OCI-LY7 (cell line): ENCODE measurements around the gene GDAP2. TPM values are rescaled to one million over a fixed set of nuclear protein-coding genes. Genes with fewer than 3 reads are reported as not detected.

Source experiments
- BruUV-seq: library from RNA; stranded (reverse); fragments of 400-500 nt; replicated peaks from 2 replicates; lab custom pipeline; 2021; lab: Mats Ljungman, UMichigan
- CTCF ChIA-PET: fragments of 300-600 bp; sonication (Branson Sonifier 250); formaldehyde crosslinking; loops from one replicate; lab custom pipeline; 2022; ENCODE audit warnings: antibody characterized with exemption; ENCODE audit not compliant: unreplicated experiment; lab: Charles Lee
- POLR2A ChIA-PET: fragments of 300-600 bp; sonication (Branson Sonifier 250); formaldehyde crosslinking; loops from one replicate; lab custom pipeline; 2022; ENCODE audit warnings: antibody characterized with exemption; lab: Charles Lee
- DNase-seq: peaks from one replicate; pipeline ENCODE4 v3.0.0-alpha.2; 2015; ENCODE audit warnings: low spot score
- H2AFZ ChIP-seq: fragments of 200-600 bp; sonication (generic), shearing (Covaris generic); 2 replicates; pipeline ENCODE4 v1.6.1; 2014; ENCODE audit warnings: mild to moderate bottlenecking, antibody characterized with exemption, low read length, moderate library complexity
- H3K27ac ChIP-seq: fragments of 200-600 bp; sonication (generic); 2 replicates; pipeline ENCODE4 v1.5.1; 2014; ENCODE audit warnings: mixed run types, low read depth, mild to moderate bottlenecking, moderate library complexity, low read length, inconsistent platforms; ENCODE audit not compliant: poor library complexity, severe bottlenecking
- H3K36me3 ChIP-seq: fragments of 200-600 bp; sonication (generic); 2 replicates; pipeline ENCODE4 v1.6.1; 2014; ENCODE audit warnings: mild to moderate bottlenecking, antibody characterized with exemption, low read length, moderate library complexity, mixed read lengths; ENCODE audit not compliant: insufficient read depth
- H3K4me1 ChIP-seq: fragments of 200-600 bp; sonication (generic); 2 replicates; pipeline ENCODE4 v1.5.1; 2014; ENCODE audit warnings: mild to moderate bottlenecking, low read length; ENCODE audit not compliant: insufficient read depth, poor library complexity, severe bottlenecking
- H3K4me2 ChIP-seq: fragments of 200-600 bp; sonication (generic); 2 replicates; pipeline ENCODE4 v1.6.1; 2014; ENCODE audit warnings: mild to moderate bottlenecking, low read length
- H3K4me3 ChIP-seq: fragments of 200-600 bp; sonication (generic); 2 replicates; pipeline ENCODE4 v1.5.1; 2014; ENCODE audit warnings: mild to moderate bottlenecking, low read depth, low read length; ENCODE audit not compliant: poor library complexity, severe bottlenecking
- H3K79me2 ChIP-seq: fragments of 200-600 bp; sonication (generic); 2 replicates; pipeline ENCODE4 v1.6.1; 2016; ENCODE audit warnings: low read depth, mild to moderate bottlenecking, low read length, moderate library complexity, mixed read lengths; ENCODE audit not compliant: insufficient read depth
- H3K9me2 ChIP-seq: fragments of 200-600 bp; sonication (generic); 2 replicates; pipeline ENCODE4 v1.6.1; 2016; ENCODE audit warnings: mild to moderate bottlenecking, low read length, mixed read lengths; ENCODE audit not compliant: insufficient read depth
- H3K9me3 ChIP-seq: fragments of 200-600 bp; sonication (generic); 2 replicates; pipeline ENCODE4 v1.6.1; 2014; ENCODE audit warnings: mild to moderate bottlenecking, mixed run types, low read length, mixed read lengths
- H4K20me1 ChIP-seq: fragments of 200-600 bp; sonication (generic); 2 replicates; pipeline ENCODE4 v1.6.1; 2014; ENCODE audit warnings: mild to moderate bottlenecking, antibody characterized with exemption, low read length, moderate library complexity, mixed read lengths; ENCODE audit not compliant: insufficient read depth
- EZH2phosphoT487 ChIP-seq: fragments of 200-600 bp; sonication (generic); IDR thresholded peaks from 2 replicates; pipeline ENCODE4 v1.6.1; 2018; ENCODE audit warnings: low read depth, borderline replicate concordance, mild to moderate bottlenecking, mixed run types, antibody characterized with exemption, low read length, moderate library complexity, mixed read lengths
- intact Hi-C: fragments of 100-400 bp; cut with micrococcal nuclease; formaldehyde crosslinking; loops from one replicate; pipeline ENCODE4 v1.10.0; 2022; ENCODE audit not compliant: unreplicated experiment
- total RNA-seq, 2 experiments: library from RNA; depleted of rRNA in 1 of 2; stranded (reverse); fragments of >200 nt in 1 of 2; shearing (Covaris generic) in 1 of 2; gene quantifications; 2 replicates each; pipeline ENCODE4 v1.2.3, GENCODE V29; 2014 to 2022
- TF ChIP-seq, protein P1 (sequence below): fragments of 200-600 bp; sonication (generic); conservative IDR thresholded peaks from 2 replicates; pipeline ENCODE4 v1.5.1; 2014; ENCODE audit warnings: mild to moderate bottlenecking, antibody characterized with exemption, low read length, moderate library complexity, mixed read lengths

The GDAP2 gene
- total RNA-seq, 2 experiments from 2014 or later = 13.9 to 26.8 TPM

GRCh38 chr1:117843791-117844190 is 85.6 kb downstream of the GDAP2 start:
- ChIA-PET CTCF (no interaction called here), POLR2A (no interaction called here)
- no peaks in the 10 kb centered on the region for H4K20me1 ChIP-seq
- TF ChIP-seq, protein P1, sequence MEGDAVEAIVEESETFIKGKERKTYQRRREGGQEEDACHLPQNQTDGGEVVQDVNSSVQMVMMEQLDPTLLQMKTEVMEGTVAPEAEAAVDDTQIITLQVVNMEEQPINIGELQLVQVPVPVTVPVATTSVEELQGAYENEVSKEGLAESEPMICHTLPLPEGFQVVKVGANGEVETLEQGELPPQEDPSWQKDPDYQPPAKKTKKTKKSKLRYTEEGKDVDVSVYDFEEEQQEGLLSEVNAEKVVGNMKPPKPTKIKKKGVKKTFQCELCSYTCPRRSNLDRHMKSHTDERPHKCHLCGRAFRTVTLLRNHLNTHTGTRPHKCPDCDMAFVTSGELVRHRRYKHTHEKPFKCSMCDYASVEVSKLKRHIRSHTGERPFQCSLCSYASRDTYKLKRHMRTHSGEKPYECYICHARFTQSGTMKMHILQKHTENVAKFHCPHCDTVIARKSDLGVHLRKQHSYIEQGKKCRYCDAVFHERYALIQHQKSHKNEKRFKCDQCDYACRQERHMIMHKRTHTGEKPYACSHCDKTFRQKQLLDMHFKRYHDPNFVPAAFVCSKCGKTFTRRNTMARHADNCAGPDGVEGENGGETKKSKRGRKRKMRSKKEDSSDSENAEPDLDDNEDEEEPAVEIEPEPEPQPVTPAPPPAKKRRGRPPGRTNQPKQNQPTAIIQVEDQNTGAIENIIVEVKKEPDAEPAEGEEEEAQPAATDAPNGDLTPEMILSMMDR = no peak
- no peak for TF ChIP-seq EZH2phosphoT487
- H3K4me1 ChIP-seq = no peaks in the 10 kb centered on the region
- no peak overlapping the region for H2AFZ ChIP-seq
- no peaks in the 10 kb centered on the region for H3K9me2 ChIP-seq
- no peak overlapping the region for H3K4me3 ChIP-seq
- H3K27ac ChIP-seq = no peak overlapping the region
- no peaks in the 10 kb centered on the region for H3K36me3 ChIP-seq
- H3K9me3 ChIP-seq = no peaks in the 10 kb centered on the region
- no TSS peak for BruUV-seq
- no peak overlapping the region for H3K4me2 ChIP-seq
- no peak for DNase-seq
- intact Hi-C loops = no loop called here
- no peaks in the 10 kb centered on the region for H3K79me2 ChIP-seq

DNA sequence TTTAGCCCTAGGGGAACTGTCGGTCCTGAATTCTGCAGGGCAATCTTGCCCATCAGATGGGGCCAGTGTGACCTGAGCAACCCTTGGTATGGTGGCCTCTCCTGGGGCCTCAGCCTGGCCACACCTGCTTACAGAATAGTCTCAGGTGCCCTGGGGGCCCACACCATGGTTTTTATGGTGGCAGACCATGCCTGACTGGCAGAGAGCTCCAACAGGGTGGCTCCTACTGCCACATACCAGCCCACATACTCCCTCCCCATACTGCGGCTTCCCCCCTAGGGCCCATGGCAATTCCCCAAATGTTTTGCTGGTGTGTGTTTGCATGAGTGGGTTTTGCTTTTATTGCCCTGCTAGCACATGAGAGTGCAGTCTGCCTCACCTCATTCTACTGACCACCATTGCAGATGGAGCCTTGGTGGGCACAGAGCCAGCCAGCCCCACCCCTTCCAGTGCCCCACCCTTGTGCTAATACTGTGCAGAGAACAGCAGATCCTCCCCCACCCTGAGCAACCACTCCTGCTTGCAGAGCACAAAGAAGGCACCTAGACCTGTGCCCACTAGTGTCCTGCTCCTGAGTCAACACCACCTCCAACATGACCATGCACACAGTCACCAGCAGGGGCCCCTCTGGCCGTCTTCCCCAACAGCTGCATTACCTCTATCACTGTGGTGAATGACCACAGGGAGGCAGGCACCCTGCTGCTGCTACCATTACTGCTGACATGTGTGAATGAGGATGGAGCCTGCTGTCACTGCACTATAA is 86.8 kb downstream of the GDAP2 start:
- intact Hi-C loops = no loop called here
- Histone ChIP-seq H3K4me1 (no peaks in the 10 kb centered on the region), H3K9me2 (no peaks in the 10 kb centered on the region), H4K20me1 (no peaks in the 10 kb centered on the region), H3K27ac (no peak overlapping the region), H3K79me2 (no peaks in the 10 kb centered on the region), H3K36me3 (no peaks in the 10 kb centered on the region), H3K9me3 (no peaks in the 10 kb centered on the region), H3K4me3 (no peak overlapping the region), H2AFZ (no peak overlapping the region), H3K4me2 (no peak overlapping the region)
- BruUV-seq = no TSS peak
- peak; percentile 1 for DNase-seq
- POLR2A ChIA-PET = no interaction called here
- TF ChIP-seq, protein P1 = no peak
- no peak for TF ChIP-seq EZH2phosphoT487
- CTCF ChIA-PET = no interaction called here

GRCh38 chr1:117841117-117841650 is 88.2 kb downstream of the GDAP2 start:
- TF ChIP-seq, protein P1 = no peak
- TF ChIP-seq EZH2phosphoT487 = no peak
- Histone ChIP-seq H4K20me1 (no peaks in the 10 kb centered on the region), H3K9me3 (no peaks in the 10 kb centered on the region), H3K79me2 (no peaks in the 10 kb centered on the region), H3K27ac (no peak overlapping the region), H3K36me3 (no peaks in the 10 kb centered on the region), H3K4me3 (no peak overlapping the region), H3K9me2 (no peaks in the 10 kb centered on the region), H3K4me2 (no peak overlapping the region), H2AFZ (no peak overlapping the region), H3K4me1 (no peaks in the 10 kb centered on the region)
- POLR2A ChIA-PET = no interaction called here
- CTCF ChIA-PET = no interaction called here
- intact Hi-C loops = no loop called here
- DNase-seq = no peak
- no TSS peak for BruUV-seq
